ENCODE data around the gene DAG1.
"Not testable (repeated sequence)": the region's sequence is repeated elsewhere in the genome, so short reads cannot be mapped to it uniquely, and the experiment has no call there.

The DAG1 gene

DNA sequence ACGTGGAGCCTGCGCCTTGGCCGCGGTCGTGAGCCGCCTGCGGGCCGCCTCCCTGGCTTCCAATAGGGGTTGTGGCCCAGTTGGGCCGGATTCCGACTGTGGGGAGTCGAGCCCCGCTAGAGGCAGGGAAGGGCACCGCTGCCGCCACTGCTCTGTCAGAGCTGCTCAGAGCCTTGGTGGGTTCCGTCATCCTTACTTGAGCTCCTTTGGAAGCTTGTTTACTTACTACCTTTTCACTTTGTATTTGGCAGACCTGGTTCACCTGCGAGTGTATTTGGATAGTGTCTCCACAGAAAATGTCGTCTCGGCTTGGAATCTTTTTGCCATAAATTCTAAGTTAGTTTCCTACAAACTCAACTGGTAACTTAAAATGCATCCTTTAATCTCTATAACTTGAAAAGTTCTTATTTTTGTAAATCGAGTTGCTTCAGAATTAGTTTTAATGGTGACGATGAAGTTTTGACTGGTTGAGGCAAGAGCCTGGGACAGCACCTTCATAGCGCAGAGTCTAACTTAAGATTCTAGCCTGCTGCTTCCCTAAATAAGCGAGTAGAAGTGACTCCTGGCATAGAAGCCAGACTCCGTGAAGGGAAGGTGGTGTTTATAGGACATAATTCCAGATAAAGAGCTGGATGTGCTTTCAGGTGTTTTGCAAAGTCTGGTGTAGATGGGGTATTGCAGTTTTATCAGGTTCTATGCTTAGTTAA is 800 bp downstream of the DAG1 start:
- peak overlapping the region; percentile 72 to 91 for H3K4me3 ChIP-seq (ENCODE audit: low read length in 2 of 2)
- H3K4me1 ChIP-seq (ENCODE audit: control insufficient read depth, insufficient read depth, low read length), result peaks cover 39% of the 10 kb centered on the region
- no peaks in the 10 kb centered on the region for H3K36me3 ChIP-seq (ENCODE audit: control insufficient read depth in 2 of 2, insufficient read depth in 2 of 2, low read length in 2 of 2)

DNA sequence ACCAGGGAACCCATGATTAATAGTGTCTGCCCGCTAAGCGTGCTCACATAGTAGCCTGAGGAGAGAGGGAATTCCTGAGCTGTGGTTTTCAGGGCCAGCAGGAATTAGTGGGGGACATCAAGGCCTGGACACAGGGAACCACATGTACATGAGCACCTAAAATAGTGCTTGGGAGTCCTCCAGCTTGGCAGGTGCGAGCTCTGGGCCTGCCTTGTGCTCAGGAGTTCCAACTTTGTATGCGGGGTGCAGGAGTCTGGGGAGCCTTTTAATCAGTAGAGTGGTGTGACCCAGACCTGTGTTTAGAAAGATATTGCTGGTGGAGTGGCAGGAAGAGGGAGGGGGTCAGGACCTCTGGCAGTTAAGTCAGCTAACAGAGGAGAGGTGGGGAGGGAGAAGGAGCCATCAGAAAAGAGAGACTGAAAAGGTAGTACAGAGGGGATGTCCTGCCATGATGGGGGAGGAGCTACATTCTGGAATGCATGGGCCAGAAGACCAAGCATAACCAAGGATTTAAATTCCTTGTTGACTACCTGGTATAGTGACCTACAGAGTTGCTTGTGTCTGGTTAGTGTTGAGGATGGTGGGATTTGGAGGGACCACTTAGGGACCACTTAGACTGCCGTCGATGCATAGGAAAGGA is 1.9 kb downstream of the DAG1 start:
- H3K27ac ChIP-seq (ENCODE audit: low read length), result peak overlapping the region; percentile 93
- H3K9me3 ChIP-seq (ENCODE audit: control insufficient read depth in 2 of 2, low read length in 2 of 2), result no peaks in the 10 kb centered on the region
- no peaks in the 10 kb centered on the region for H3K27me3 ChIP-seq (ENCODE audit: control insufficient read depth in 1 of 2, insufficient read depth in 2 of 2, low read length in 2 of 2)
- H3K9ac ChIP-seq (ENCODE audit: low read length in 2 of 2), result peak overlapping the region; percentile 81 to 93
- peak overlapping the region; percentile 72 to 91 for H3K4me3 ChIP-seq (ENCODE audit: low read length in 2 of 2)
- H3K4me1 ChIP-seq (ENCODE audit: control insufficient read depth, insufficient read depth, low read length), result peaks cover 39% of the 10 kb centered on the region
- no peaks in the 10 kb centered on the region for H3K36me3 ChIP-seq (ENCODE audit: control insufficient read depth in 2 of 2, insufficient read depth in 2 of 2, low read length in 2 of 2)

More for the DNA sequence above, 800 bp downstream of the DAG1 start:
- Histone ChIP-seq H3K27me3 (ENCODE audit: control insufficient read depth in 1 of 2, insufficient read depth in 2 of 2, low read length in 2 of 2) (no peaks in the 10 kb centered on the region), H3K9me3 (ENCODE audit: control insufficient read depth in 2 of 2, low read length in 2 of 2) (no peaks in the 10 kb centered on the region), H3K27ac (ENCODE audit: low read length) (peak overlapping the region; percentile 93), H3K9ac (ENCODE audit: low read length in 2 of 2) (peak overlapping the region; percentile 81 to 93)

DNA sequence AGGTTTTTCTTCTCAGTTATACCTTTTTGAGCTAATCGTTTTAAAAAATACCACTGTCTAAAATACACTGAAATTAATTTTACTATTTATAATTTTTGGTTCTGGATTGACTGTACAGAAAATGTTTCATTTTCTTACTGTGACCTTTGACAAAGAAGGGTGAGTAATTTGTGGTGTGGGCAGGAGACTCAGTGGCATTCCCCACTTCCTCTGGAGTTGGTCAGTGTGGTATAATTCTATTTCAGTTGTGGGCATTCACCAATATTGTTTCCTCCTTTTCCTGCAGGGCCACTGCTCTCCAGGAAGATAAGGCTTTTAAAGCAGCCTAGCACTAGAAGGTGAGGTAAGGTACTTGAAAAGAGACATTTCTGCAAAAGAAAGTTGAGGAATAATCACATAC is 6.5 kb downstream of the DAG1 start:
- Histone ChIP-seq H3K4me1 (ENCODE audit: control insufficient read depth, insufficient read depth, low read length) (peaks cover 9% of the 10 kb centered on the region), H3K9ac (ENCODE audit: low read length in 2 of 2) (no peak overlapping the region), H3K4me3 (ENCODE audit: low read length in 2 of 2) (no peak overlapping the region), H3K27ac (ENCODE audit: low read length) (no peak overlapping the region), H3K27me3 (ENCODE audit: control insufficient read depth in 1 of 2, insufficient read depth in 2 of 2, low read length in 2 of 2) (no peaks in the 10 kb centered on the region), H3K9me3 (ENCODE audit: control insufficient read depth in 2 of 2, low read length in 2 of 2) (no peaks in the 10 kb centered on the region), H3K36me3 (ENCODE audit: control insufficient read depth in 2 of 2, insufficient read depth in 2 of 2, low read length in 2 of 2) (peaks cover 4 to 5% of the 10 kb centered on the region in 2 donors)

DNA sequence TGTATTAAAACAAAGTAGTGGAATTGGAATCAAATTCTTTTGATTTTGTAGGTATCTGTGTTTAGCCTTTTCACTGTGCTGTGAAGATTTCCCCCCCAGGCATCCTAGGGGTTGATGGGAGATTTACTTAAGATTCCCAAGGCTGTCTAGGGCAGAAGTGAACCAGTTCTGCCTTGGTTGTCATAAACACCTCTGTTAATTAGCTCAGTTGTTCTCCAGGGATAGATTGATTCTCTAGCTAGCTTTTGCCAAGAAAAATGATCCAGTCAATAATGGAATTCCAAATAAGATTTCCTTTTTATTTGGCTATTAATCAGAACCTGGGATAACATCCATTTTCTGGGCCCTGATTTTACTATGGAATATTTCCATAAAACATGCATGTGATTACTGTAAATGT is 12.7 kb downstream of the DAG1 start:
- no peaks in the 10 kb centered on the region for H3K9me3 ChIP-seq (ENCODE audit: control insufficient read depth in 2 of 2, low read length in 2 of 2)
- peaks cover 0 to 1% of the 10 kb centered on the region in 2 donors for H3K36me3 ChIP-seq (ENCODE audit: control insufficient read depth in 2 of 2, insufficient read depth in 2 of 2, low read length in 2 of 2)
- no peaks in the 10 kb centered on the region for H3K27me3 ChIP-seq (ENCODE audit: control insufficient read depth in 1 of 2, insufficient read depth in 2 of 2, low read length in 2 of 2)
- peaks cover 8% of the 10 kb centered on the region for H3K4me1 ChIP-seq (ENCODE audit: control insufficient read depth, insufficient read depth, low read length)
- H3K9ac ChIP-seq (ENCODE audit: low read length in 2 of 2), result no peak overlapping the region
- H3K4me3 ChIP-seq (ENCODE audit: low read length in 2 of 2), result no peak overlapping the region
- H3K27ac ChIP-seq (ENCODE audit: low read length), result no peak overlapping the region

DNA sequence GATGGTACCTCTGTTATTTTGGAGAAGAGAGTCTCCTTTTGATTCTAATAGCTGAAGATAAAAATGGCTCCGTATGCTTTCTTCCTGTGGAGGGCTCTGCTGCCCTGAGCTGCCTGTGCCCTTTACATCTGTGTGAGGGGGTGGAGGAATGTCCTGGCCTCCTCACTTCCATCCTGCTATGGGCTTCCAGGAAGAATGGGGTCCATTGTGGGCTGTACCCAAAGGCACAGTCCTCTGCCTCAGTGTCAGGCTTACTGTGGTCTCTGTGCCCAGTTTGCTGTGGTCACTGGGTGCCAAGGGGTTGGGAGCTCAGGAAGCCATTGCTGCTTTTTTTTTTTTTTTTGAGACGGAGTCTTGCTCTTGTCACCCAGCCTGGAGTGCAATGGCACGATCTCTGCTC is 14.4 kb downstream of the DAG1 start:
- Histone ChIP-seq H3K9ac (ENCODE audit: low read length in 2 of 2) (no peak overlapping the region), H3K4me3 (ENCODE audit: low read length in 2 of 2) (no peak overlapping the region), H3K27me3 (ENCODE audit: control insufficient read depth in 1 of 2, insufficient read depth in 2 of 2, low read length in 2 of 2) (no peaks in the 10 kb centered on the region), H3K36me3 (ENCODE audit: control insufficient read depth in 2 of 2, insufficient read depth in 2 of 2, low read length in 2 of 2) (peaks cover 3 to 4% of the 10 kb centered on the region in 2 donors), H3K27ac (ENCODE audit: low read length) (no peak overlapping the region), H3K4me1 (ENCODE audit: control insufficient read depth, insufficient read depth, low read length) (peaks cover 10% of the 10 kb centered on the region), H3K9me3 (ENCODE audit: control insufficient read depth in 2 of 2, low read length in 2 of 2) (no peaks in the 10 kb centered on the region)

DNA sequence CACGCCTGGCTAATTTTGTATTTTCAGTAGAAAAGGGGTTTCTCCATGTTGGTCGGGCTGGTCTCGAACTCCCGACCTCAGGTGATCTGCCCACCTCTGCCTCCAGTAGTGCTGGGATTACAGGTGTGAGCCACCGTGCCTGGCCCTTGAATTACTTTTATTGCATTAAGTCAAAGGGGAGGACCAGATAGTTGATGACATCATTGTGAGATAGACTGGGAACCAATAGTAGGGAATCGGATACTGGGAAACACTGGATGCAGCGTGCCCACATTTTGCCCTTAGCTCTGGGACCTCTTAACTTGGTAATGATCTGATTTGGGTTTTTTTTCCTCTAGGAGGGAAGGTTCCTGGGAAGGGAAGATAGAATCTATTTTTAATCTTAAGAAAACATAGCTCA is 19.2 kb downstream of the DAG1 start:
- no peaks in the 10 kb centered on the region for H3K9me3 ChIP-seq (ENCODE audit: control insufficient read depth in 2 of 2, low read length in 2 of 2)
- H3K4me1 ChIP-seq (ENCODE audit: control insufficient read depth, insufficient read depth, low read length), result peaks cover 7% of the 10 kb centered on the region
- no peak overlapping the region for H3K9ac ChIP-seq (ENCODE audit: low read length in 2 of 2)
- H3K27ac ChIP-seq (ENCODE audit: low read length), result no peak overlapping the region
- no peak overlapping the region for H3K4me3 ChIP-seq (ENCODE audit: low read length in 2 of 2)
- H3K36me3 ChIP-seq (ENCODE audit: control insufficient read depth in 2 of 2, insufficient read depth in 2 of 2, low read length in 2 of 2), result peaks cover 7 to 11% of the 10 kb centered on the region in 2 donors
- no peaks in the 10 kb centered on the region for H3K27me3 ChIP-seq (ENCODE audit: control insufficient read depth in 1 of 2, insufficient read depth in 2 of 2, low read length in 2 of 2)

DNA sequence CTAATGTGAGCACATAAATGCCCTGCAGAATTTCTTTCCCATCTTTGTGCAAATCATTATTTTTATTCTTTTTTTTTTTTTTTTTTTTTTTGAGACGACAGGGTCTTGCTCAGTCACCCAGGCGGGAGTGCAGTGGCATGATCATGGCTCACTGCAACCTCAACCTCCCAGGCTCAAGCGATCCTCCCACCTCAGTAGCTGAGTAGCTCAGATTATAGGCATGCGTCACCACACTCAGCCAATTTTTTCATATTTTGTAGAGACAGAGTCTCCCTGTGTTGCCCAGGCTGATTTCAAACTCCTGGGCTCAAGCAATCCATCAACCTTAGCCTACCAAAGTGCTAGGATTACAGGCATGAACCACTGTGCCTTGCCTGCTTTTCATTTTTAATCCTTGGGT is 22.9 kb downstream of the DAG1 start:
- no peaks in the 10 kb centered on the region for H3K27me3 ChIP-seq (ENCODE audit: control insufficient read depth in 1 of 2, insufficient read depth in 2 of 2, low read length in 2 of 2)
- H3K36me3 ChIP-seq (ENCODE audit: control insufficient read depth in 2 of 2, insufficient read depth in 2 of 2, low read length in 2 of 2), result peaks cover 7 to 9% of the 10 kb centered on the region in 2 donors
- no peaks in the 10 kb centered on the region for H3K9me3 ChIP-seq (ENCODE audit: control insufficient read depth in 2 of 2, low read length in 2 of 2)
- H3K4me3 ChIP-seq (ENCODE audit: low read length in 2 of 2), result no peak overlapping the region
- peaks cover 9% of the 10 kb centered on the region for H3K4me1 ChIP-seq (ENCODE audit: control insufficient read depth, insufficient read depth, low read length)
- H3K27ac ChIP-seq (ENCODE audit: low read length), result no peak overlapping the region
- H3K9ac ChIP-seq (ENCODE audit: low read length in 2 of 2), result no peak overlapping the region

DNA sequence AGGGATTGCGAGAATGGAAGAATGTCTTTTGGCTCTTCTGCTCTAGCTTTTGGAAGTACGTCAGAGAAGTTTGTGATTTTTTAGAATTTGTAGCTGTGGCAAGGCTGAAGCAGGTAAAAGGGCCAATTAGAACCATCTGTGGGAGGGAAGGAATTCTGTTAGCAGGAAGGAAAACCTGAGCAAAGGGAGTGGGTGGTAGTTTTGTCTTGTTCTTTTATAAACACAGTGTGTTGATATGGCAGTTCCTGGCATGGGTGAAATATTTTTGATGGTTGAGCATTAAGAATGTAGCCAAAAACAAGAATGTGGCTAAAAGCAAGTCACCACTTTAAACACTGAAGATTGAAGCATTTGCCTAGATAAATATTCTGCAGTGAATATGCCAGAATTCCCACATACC is 23.8 kb downstream of the DAG1 start:
- Histone ChIP-seq H3K9ac (ENCODE audit: low read length in 2 of 2) (no peak overlapping the region), H3K27ac (ENCODE audit: low read length) (no peak overlapping the region), H3K27me3 (ENCODE audit: control insufficient read depth in 1 of 2, insufficient read depth in 2 of 2, low read length in 2 of 2) (no peaks in the 10 kb centered on the region), H3K4me1 (ENCODE audit: control insufficient read depth, insufficient read depth, low read length) (peaks cover 14% of the 10 kb centered on the region), H3K36me3 (ENCODE audit: control insufficient read depth in 2 of 2, insufficient read depth in 2 of 2, low read length in 2 of 2) (peaks cover 4 to 6% of the 10 kb centered on the region in 2 donors), H3K9me3 (ENCODE audit: control insufficient read depth in 2 of 2, low read length in 2 of 2) (no peaks in the 10 kb centered on the region), H3K4me3 (ENCODE audit: low read length in 2 of 2) (no peak overlapping the region)

DNA sequence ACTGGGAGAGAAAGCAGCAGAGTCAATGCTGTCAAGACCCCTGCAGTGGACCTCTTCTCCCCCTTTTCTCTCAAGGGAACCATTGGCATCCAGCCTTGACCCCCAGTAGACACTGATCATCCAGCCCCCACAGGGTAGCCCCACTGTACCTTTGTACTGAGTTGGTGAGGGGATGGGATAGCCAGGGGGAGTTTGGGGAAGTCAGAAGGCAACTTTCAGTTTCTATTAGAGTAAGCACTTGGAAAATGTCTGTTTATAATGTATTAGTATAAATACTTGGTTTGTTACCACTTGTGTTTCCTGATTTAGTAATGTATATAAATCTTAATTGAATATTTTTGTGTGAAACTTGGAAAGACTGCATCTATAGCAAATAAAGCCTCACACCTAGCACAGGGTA is 25.0 kb downstream of the DAG1 start:
- Histone ChIP-seq H3K27ac (ENCODE audit: low read length) (peak overlapping the region; percentile 18), H3K36me3 (ENCODE audit: control insufficient read depth in 2 of 2, insufficient read depth in 2 of 2, low read length in 2 of 2) (peaks cover 2 to 6% of the 10 kb centered on the region in 2 donors), H3K4me1 (ENCODE audit: control insufficient read depth, insufficient read depth, low read length) (peaks cover 13% of the 10 kb centered on the region), H3K27me3 (ENCODE audit: control insufficient read depth in 1 of 2, insufficient read depth in 2 of 2, low read length in 2 of 2) (no peaks in the 10 kb centered on the region), H3K9ac (ENCODE audit: low read length in 2 of 2) (no peak overlapping the region), H3K9me3 (ENCODE audit: control insufficient read depth in 2 of 2, low read length in 2 of 2) (no peaks in the 10 kb centered on the region), H3K4me3 (ENCODE audit: low read length in 2 of 2) (no peak overlapping the region)

DNA sequence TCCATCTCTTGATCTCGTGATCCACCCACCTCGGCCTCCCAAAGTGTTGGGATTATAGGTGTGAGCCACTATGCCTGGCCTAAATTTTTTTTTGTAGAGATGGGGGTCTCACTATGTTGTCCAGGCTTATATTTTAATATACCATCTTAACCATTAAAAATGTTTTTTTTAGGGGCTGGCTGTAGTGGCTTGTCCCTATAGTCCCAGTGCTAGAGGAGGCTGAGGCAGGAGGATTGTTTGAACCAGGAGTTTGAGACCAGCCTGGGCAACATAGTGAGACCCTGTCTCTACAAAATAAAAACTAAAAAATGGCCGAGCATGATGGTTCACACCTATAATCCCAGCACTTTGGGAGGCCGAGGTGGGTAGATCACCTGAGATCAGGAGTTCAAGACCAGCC is 26.8 kb downstream of the DAG1 start:
- not testable (repeated sequence) for H3K27me3 ChIP-seq (ENCODE audit: control insufficient read depth in 1 of 2, insufficient read depth in 2 of 2, low read length in 2 of 2); H3K9me3 ChIP-seq (ENCODE audit: control insufficient read depth in 2 of 2, low read length in 2 of 2); H3K36me3 ChIP-seq (ENCODE audit: control insufficient read depth in 2 of 2, insufficient read depth in 2 of 2, low read length in 2 of 2); H3K4me3 ChIP-seq (ENCODE audit: low read length in 2 of 2); H3K27ac ChIP-seq (ENCODE audit: low read length); H3K9ac ChIP-seq (ENCODE audit: low read length in 2 of 2)
- peaks cover 23% of the 10 kb centered on the region for H3K4me1 ChIP-seq (ENCODE audit: control insufficient read depth, insufficient read depth, low read length)

DNA sequence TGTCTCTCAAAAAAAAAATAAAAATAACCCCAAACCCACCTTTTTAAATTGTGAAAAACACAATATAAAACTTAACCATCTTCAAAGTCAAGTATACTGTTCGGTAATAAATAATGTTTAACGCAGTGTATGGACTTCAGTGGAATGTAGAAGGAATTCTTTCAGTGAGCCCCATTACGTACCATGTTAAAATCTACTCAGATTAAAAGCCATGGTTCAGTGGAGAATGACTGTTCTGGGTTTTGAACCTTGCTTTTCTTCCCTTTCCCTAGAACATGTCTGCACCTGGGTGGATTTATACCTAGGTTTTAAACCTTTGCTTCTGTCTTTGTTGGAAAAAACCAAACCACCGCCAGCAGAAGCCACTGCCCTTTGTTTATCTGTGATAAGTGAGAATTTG is 27.5 kb downstream of the DAG1 start:
- Histone ChIP-seq H3K27me3 (ENCODE audit: control insufficient read depth in 1 of 2, insufficient read depth in 2 of 2, low read length in 2 of 2) (no peaks in the 10 kb centered on the region), H3K9ac (ENCODE audit: low read length in 2 of 2) (no peak overlapping the region), H3K4me1 (ENCODE audit: control insufficient read depth, insufficient read depth, low read length) (peaks cover 23% of the 10 kb centered on the region), H3K27ac (ENCODE audit: low read length) (no peak overlapping the region), H3K36me3 (ENCODE audit: control insufficient read depth in 2 of 2, insufficient read depth in 2 of 2, low read length in 2 of 2) (peaks cover 2 to 6% of the 10 kb centered on the region in 2 donors), H3K9me3 (ENCODE audit: control insufficient read depth in 2 of 2, low read length in 2 of 2) (no peaks in the 10 kb centered on the region), H3K4me3 (ENCODE audit: low read length in 2 of 2) (no peak overlapping the region)
